AG10803 (cell line): Measurements from ENCODE around the gene MGAT4B.

Source experiments
- DNase-seq: peaks from one replicate; pipeline ENCODE4 v3.0.0; 2010; ENCODE audit warnings: low read depth
- H3K4me3 ChIP-seq: 2 replicates; pipeline ENCODE4 v1.5.1; 2011; ENCODE audit warnings: mild to moderate bottlenecking, low read length, control low read depth
- TF ChIP-seq, protein P1 (sequence below): conservative IDR thresholded peaks from 2 replicates; pipeline ENCODE4 v1.5.1; 2011; ENCODE audit warnings: mild to moderate bottlenecking, low read length, control low read depth, inconsistent platforms

The MGAT4B gene

GRCh38 chr5:179801304-179802206 lies 5.1 kb downstream of the MGAT4B start:
- peak; percentile 44 for DNase-seq
- no peak overlapping the region for H3K4me3 ChIP-seq
- TF ChIP-seq, protein P1, sequence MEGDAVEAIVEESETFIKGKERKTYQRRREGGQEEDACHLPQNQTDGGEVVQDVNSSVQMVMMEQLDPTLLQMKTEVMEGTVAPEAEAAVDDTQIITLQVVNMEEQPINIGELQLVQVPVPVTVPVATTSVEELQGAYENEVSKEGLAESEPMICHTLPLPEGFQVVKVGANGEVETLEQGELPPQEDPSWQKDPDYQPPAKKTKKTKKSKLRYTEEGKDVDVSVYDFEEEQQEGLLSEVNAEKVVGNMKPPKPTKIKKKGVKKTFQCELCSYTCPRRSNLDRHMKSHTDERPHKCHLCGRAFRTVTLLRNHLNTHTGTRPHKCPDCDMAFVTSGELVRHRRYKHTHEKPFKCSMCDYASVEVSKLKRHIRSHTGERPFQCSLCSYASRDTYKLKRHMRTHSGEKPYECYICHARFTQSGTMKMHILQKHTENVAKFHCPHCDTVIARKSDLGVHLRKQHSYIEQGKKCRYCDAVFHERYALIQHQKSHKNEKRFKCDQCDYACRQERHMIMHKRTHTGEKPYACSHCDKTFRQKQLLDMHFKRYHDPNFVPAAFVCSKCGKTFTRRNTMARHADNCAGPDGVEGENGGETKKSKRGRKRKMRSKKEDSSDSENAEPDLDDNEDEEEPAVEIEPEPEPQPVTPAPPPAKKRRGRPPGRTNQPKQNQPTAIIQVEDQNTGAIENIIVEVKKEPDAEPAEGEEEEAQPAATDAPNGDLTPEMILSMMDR: peak; percentile 56

GRCh38 chr5:179800696-179801201 lies 5.9 kb downstream of the MGAT4B start:
- H3K4me3 ChIP-seq: no peak overlapping the region
- no peak for DNase-seq
- TF ChIP-seq, protein P1: no peak

DNA sequence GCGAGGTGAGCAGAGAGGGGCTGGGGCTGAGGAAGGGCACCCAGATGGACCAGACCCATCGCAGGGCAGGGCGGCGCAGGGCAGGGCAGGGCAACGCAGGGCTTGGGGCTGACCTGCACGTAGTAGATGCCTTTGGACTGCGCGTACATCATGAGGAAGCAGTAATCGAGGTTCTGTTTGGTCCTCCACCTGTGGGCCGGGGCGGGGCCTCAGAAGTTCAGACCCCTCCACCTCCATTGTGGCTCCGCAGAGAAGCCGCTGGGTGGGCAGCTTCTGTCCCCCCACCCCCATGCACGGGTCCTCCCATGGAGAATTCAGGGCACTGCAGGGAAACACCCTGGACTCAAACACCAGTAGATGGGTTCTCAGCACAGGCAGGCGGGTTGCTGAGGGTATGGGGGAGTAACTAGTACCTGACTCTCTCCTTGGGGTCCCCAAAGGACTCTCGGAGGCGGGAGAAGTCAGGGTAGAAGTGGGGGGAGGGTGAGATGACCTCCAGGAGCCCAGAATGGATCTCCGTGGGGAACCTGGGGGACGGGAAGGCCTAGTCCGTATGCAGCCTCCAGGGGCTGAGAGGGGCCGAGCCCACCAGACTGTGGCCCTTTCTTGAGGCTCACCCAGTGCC lies 6.5 kb downstream of the MGAT4B start:
- DNase-seq: no peak
- no peak overlapping the region for H3K4me3 ChIP-seq
- TF ChIP-seq, protein P1: no peak

DNA sequence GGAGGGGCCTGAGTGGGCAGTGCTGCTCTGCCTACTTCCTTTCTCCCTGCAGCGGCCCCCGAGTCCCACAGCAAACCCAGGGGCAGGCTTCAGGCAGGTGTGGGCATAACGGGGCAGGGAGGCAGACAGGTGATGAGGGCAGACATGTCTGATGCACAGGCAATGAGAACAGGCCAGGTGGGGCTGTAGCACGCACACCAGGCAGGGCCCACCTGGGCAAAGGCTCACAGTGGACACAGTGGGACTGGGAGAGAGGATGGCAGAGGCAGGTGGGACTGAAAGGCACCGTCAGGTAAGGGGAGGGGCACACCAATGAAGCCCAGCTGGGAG lies 7.1 kb downstream of the MGAT4B start:
- TF ChIP-seq, protein P1: no peak
- no peak for DNase-seq
- H3K4me3 ChIP-seq: no peak overlapping the region

GRCh38 chr5:179798771-179799643 lies 7.7 kb downstream of the MGAT4B start:
- no peak for DNase-seq
- TF ChIP-seq, protein P1: no peak
- H3K4me3 ChIP-seq: no peak overlapping the region

- TF ChIP-seq, protein P1: no peak
- no peak overlapping the region for H3K4me3 ChIP-seq
- DNase-seq: no peak
Measured at GRCh38 chr5:179798144-179798770, 8.4 kb downstream of the MGAT4B start.
